CD4-positive, alpha-beta T cell treated with Interleukin-4 for 4 hours (primary cell): Measurements from ENCODE around the gene OBSCN.

Experiments used
- DNase-seq: peaks from one replicate; pipeline ENCODE4 v3.0.0-alpha.2; 2020

The OBSCN gene

GRCh38 chr1:228426518-228427175 is 218.8 kb downstream of the OBSCN start:
- no peak for DNase-seq

- no peak for DNase-seq
These were observed 220.6 kb downstream of the OBSCN start for GRCh38 chr1:228428412-228428811.
